MG63 (cell line): Measurements from ENCODE around the gene RUNX2. TPM values are rescaled to one million over a fixed set of nuclear protein-coding genes. Genes with fewer than 3 reads are reported as not detected.
"Not testable (repeated sequence)": the region's sequence is repeated elsewhere in the genome, so short reads cannot be mapped to it uniquely, and the experiment has no call there.

ENCODE experiments used
- DNase-seq: peaks from one replicate; pipeline ENCODE4 v3.0.0-alpha.2; 2020
- H3K27me3 ChIP-seq: fragments of 250-450 bp; sonication (Bioruptor Pico); 2 replicates; pipeline ENCODE4 v1.5.1; 2020; ENCODE audit warnings: mild to moderate bottlenecking, moderate library complexity
- H3K36me3 ChIP-seq: fragments of 250-450 bp; sonication (Bioruptor Pico); 2 replicates; pipeline ENCODE4 v1.5.1; 2020; ENCODE audit warnings: mild to moderate bottlenecking, moderate library complexity
- H3K4me3 ChIP-seq: fragments of 250-450 bp; sonication (Bioruptor Pico); 2 replicates; pipeline ENCODE4 v1.5.1; 2020; ENCODE audit warnings: mild to moderate bottlenecking, moderate library complexity
- H3K9me3 ChIP-seq: fragments of 250-450 bp; sonication (Bioruptor Pico); 2 replicates; pipeline ENCODE4 v1.5.1; 2020; ENCODE audit warnings: mild to moderate bottlenecking, moderate library complexity
- total RNA-seq: library from RNA; depleted of rRNA; stranded (reverse); fragments of >200 nt; shearing (Covaris generic); gene quantifications from 2 replicates; pipeline ENCODE4 v1.2.3, GENCODE V29; 2014; ENCODE audit warnings: low replicate concordance; rRNA removed

RUNX2 gene
- total RNA-seq, result 0.13 and 0.39 TPM in 2 replicates

DNA sequence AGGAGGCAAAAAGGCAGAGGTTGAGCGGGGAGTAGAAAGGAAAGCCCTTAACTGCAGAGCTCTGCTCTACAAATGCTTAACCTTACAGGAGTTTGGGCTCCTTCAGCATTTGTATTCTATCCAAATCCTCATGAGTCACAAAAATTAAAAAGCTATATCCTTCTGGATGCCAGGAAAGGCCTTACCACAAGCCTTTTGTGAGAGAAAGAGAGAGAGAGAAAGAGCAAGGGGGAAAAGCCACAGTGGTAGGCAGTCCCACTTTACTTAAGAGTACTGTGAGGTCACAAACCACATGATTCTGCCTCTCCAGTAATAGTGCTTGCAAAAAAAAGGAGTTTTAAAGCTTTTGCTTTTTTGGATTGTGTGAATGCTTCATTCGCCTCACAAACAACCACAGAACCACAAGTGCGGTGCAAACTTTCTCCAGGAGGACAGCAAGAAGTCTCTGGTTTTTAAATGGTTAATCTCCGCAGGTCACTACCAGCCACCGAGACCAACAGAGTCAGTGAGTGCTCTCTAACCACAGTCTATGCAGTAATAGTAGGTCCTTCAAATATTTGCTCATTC, at the start of gene RUNX2:
Gene RUNX2, plus strand, starts transcription at position 375 of the 567 bp plus-strand sequence. CDS start 397 bp downstream, outside the sequence.
- H3K27me3 ChIP-seq, result no peaks in the 10 kb centered on the region
- H3K36me3 ChIP-seq, result no peaks in the 10 kb centered on the region
- no peak within 1 kb of the TSS for H3K4me3 ChIP-seq
- H3K9me3 ChIP-seq, result no peaks in the 10 kb centered on the region
- DNase-seq, result peak; percentile 21

DNA sequence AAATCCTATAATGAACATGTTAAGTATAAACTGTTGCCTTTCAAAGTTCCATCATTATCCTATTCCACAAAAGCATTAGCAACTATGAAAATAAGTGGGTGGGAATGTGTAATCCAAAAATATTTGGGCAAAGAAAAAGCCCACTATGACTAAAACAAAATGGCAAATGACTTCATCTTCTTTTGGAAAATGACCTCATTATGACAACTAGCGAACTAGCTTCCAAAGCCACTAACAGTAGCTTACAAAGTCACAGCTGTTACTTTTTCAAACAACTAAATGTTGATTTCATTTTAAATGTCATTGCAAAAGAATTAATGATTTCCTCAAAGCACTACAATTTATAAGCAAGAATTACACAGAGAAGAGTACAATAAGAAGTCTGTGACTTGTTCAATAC, 49.8 kb upstream of the RUNX2 start:
- Histone ChIP-seq H3K4me3 (no peak overlapping the region), H3K36me3 (no peaks in the 10 kb centered on the region), H3K27me3 (no peaks in the 10 kb centered on the region; the same call in 1 of the 2 replicates), H3K9me3 (no peaks in the 10 kb centered on the region)
- DNase-seq, result no peak

DNA sequence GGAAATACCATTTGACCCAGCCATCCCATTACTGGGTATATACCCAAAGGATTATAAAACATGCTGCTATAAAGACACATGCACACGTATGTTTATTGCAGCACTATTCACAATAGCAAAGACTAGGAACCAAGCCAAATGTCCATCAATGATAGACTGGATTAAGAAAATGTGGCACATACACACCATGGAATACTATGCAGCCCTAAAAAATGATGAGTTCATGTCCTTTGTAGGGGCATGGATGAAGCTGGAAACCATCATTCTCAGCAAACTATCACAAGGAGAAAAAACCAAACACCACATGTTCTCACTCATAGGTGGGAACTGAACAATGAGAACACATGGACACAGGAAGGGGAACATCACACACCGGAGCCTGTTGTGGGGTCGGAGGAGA, 41.4 kb upstream of the RUNX2 start:
- not testable (repeated sequence) for DNase-seq, H3K9me3 ChIP-seq, H3K36me3 ChIP-seq, H3K27me3 ChIP-seq, H3K4me3 ChIP-seq

DNA sequence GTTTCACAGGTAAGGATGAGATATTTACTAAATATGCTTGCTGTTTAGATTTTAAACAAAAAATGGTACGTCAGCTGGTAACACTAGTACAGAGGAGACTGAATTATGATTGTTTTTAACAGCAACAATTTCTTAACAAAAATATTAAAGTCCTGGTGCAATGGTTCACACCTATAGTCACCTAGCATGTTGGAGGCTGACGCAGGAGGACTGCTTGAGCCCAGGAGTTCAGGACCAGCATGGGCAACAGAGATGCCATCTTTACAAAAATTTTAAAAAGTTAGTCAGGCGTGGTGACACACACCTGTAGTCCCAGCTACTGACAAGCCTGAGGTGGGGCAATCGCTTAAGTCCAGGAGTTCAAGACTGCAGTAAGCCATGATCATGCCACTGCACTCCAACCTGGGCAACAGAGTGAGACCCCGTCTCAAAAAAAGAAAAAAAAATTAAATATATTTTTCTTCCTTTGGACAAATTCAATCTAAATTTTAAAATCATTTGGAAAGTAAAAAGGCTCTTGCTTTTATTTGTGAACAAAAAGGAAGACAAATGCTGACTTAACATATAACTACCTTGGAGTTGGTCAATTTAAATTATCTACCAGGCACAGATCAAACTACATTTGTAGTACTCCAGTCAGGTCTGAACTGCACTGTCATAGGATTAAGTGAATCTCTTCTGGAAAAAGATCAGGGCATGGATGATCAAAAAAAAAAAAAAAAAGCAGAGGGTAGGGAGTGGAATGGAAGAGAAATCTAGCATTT, 38.2 kb upstream of the RUNX2 start:
- no peak for DNase-seq
- H3K27me3 ChIP-seq, result peaks cover 7% of the 10 kb centered on the region; the same call in 1 of the 2 replicates
- H3K4me3 ChIP-seq, result no peak overlapping the region
- H3K9me3 ChIP-seq, result peaks cover 2% of the 10 kb centered on the region; the same call in 1 of the 2 replicates
- no peaks in the 10 kb centered on the region for H3K36me3 ChIP-seq

DNA sequence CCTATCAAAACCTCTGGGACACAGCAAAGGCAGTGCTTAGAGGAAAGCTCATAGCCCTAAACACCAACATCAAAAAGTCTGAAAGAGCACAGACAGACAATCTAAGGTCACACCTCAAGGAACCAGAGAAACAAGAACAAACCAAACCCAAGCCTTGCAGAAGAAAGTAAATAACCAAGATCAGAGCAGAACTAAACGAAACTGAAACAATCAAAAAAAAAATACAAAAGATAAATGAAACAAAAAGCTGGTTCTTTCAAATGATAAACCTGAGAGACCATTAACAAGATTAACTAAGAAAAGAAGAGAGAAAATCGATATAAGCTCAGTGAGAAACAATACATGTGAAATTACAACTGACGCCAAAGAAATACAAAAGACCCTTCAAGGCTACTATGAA, 34.8 kb upstream of the RUNX2 start:
- H3K9me3 ChIP-seq, result no peaks in the 10 kb centered on the region
- peaks cover 7% of the 10 kb centered on the region; the same call in 1 of the 2 replicates for H3K27me3 ChIP-seq
- H3K36me3 ChIP-seq, result no peaks in the 10 kb centered on the region
- DNase-seq, result no peak
- H3K4me3 ChIP-seq, result no peak overlapping the region

DNA sequence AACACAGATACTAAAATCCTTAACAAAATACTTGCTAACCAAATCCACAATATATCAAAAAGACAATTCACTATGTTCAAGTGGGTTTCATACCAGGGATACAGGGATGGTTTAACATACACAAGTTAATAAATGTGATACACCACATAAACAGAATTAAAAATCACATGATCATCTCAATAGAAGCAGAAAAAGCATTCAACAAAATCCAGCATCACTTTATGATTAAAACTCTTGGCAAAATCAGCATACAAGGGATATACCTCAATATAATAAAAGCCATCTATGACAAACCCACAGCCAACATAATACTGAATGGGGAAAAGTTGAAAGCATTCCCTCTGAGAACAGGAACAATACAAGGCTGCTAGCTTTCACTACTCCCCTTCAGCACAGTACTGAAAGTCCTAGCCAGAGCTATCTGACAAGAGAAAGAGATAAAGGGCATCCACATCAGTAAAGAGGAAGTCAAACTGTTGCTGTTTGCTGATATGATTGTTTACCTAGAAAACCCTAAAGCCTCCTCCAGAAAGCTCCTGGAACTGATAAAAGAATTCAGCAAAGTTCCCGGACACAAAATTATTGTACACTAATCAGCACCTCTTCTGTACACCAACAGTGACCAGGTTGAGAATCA, 33.9 kb upstream of the RUNX2 start:
- H3K9me3 ChIP-seq, H3K4me3 ChIP-seq, H3K36me3 ChIP-seq, H3K27me3 ChIP-seq, DNase-seq: not testable (repeated sequence)

DNA sequence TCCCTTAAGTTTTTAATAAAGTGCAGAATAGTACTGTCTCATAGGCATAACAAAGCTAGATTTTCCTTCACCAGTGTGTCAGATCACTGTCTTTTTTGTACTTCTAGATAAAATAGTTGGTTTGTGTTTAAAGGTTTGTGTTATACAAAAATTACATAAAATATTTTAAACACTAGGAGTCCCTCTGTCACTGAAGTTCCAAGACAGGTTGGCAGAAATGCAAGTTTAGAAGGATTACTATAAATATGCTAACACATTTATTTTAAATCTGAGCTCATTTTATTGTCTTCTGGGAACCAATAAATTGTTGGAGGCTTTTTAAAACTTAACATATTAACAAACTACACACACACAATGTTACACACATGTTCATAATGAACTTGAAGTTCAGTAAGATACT, 30.8 kb upstream of the RUNX2 start:
- Histone ChIP-seq H3K4me3 (no peak overlapping the region), H3K36me3 (no peaks in the 10 kb centered on the region), H3K27me3 (no peaks in the 10 kb centered on the region), H3K9me3 (no peaks in the 10 kb centered on the region)
- DNase-seq, result no peak

DNA sequence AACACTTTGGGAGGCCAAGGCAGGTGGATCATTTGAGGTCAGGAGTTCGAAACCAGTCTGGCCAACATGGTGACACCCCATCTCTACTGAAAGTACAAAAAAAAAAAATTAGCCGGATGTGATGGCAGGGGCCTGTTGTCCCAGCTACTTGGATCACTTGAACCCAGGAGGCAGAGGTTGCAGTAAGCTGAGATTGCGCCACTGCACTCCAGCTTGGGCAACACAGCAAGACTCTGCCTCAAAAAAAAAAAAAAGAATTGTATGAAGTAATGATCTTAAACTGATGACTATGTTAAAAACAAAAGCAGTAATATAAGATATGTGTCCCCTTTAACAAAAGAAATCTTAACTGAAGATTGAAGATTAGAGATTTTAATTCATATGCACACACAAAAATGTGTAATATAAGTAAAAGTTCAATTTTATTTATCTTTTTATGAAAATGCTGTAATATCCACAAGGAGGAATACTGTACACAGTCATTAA, 29.0 kb upstream of the RUNX2 start:
- H3K4me3 ChIP-seq, result no peak overlapping the region
- no peaks in the 10 kb centered on the region for H3K36me3 ChIP-seq
- H3K9me3 ChIP-seq, result no peaks in the 10 kb centered on the region
- no peaks in the 10 kb centered on the region for H3K27me3 ChIP-seq
- no peak for DNase-seq

DNA sequence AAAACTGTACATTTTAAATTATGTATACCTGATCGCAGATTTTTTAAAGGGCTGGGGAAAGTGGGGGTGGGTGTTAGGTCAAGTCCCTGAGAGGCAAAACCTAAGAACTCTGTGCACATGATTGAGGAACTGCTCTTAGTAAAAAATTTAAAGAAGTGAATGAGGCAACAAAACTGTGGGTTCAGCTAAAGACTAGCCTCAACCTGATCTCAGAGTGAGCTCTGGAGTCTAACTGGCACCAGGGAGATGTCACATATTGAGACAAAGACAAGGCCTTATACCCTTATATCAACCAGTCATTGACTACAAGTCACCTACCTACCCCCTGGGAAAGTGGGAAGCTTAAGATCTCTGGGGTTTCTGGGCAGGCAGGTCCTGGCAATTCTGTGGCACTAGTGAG, 27.4 kb upstream of the RUNX2 start:
- no peaks in the 10 kb centered on the region for H3K9me3 ChIP-seq
- H3K27me3 ChIP-seq, result no peaks in the 10 kb centered on the region
- no peak for DNase-seq
- no peaks in the 10 kb centered on the region for H3K36me3 ChIP-seq
- no peak overlapping the region for H3K4me3 ChIP-seq

DNA sequence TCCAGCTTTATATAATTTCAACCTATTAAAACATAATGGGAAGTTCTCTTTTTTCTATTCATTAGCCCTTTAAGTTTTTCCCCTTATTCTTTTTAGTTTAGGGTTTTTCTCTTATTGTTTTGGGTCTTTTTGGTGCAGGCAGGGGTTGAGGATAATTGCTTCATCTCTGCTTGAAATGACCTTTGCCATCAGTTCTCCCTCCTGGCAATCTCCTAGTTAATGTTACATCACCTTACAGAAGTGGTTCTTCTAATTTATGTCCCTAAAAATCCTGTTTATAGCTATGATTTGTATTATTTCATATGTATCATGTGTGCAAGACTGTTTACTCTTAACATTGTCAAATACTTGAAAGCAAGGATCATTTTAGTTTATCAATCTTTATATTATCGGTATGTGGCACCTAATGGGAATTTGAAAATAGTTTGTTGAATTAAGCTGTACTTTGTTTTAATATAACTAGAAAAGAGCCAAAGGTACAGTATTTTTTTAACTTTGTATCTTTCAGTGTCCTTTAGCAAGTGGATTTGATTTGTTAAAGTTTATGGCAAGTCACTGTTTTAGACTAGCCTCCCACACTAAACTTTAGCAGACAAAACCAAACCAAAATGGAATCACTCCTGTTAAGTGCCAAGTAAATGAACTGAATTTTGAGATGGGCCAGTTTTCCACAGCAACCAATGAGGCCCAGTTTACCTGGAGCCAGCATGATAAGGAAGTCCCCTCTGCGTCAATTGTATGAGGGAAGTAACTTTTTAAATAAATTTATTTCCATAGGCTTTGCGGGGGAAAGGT, 26.6 kb upstream of the RUNX2 start:
- Histone ChIP-seq H3K9me3 (no peaks in the 10 kb centered on the region), H3K27me3 (no peaks in the 10 kb centered on the region), H3K4me3 (no peak overlapping the region), H3K36me3 (no peaks in the 10 kb centered on the region)
- no peak for DNase-seq

DNA sequence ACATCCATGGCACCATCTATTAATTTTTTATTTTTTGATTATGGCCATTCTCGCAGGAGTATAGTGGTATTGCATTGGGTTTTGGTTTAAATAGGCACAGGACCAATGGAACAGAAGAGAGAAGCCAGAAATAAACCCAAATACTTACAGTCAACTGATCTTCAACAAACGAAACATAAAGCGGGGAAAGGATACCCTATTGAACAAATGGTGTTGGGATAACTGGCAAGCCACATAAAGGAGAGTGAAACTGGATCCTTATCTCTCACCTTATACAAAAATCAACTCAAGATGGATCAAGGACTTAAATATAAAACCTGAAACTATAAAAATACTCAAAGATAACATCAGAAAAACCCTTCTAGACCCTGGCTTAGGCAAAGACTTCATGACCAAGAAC, 25.3 kb upstream of the RUNX2 start:
- H3K9me3 ChIP-seq, result no peaks in the 10 kb centered on the region
- DNase-seq, result no peak
- H3K27me3 ChIP-seq, result no peaks in the 10 kb centered on the region
- no peaks in the 10 kb centered on the region for H3K36me3 ChIP-seq
- H3K4me3 ChIP-seq, result no peak overlapping the region

DNA sequence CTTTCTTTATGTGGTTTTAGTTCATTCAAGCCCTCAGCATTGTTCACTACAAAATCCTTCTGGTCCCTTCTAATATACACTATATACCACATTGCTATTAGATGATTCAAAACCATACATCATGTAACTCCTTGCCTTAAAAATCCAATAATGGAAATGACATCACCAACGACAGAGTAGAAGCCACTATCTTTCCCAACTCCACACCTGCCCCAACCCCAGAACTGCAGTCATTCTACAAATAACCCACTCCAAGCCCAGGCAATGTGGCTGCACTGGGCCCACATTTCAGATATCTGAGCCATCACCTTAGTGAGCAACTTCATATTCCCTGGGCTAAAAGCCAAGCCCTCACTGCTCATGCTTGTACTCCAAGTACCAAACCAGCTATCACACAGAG, 22.6 kb upstream of the RUNX2 start:
- no peak overlapping the region for H3K4me3 ChIP-seq
- H3K9me3 ChIP-seq, result no peaks in the 10 kb centered on the region
- H3K36me3 ChIP-seq, result no peaks in the 10 kb centered on the region
- no peak for DNase-seq
- no peaks in the 10 kb centered on the region for H3K27me3 ChIP-seq

DNA sequence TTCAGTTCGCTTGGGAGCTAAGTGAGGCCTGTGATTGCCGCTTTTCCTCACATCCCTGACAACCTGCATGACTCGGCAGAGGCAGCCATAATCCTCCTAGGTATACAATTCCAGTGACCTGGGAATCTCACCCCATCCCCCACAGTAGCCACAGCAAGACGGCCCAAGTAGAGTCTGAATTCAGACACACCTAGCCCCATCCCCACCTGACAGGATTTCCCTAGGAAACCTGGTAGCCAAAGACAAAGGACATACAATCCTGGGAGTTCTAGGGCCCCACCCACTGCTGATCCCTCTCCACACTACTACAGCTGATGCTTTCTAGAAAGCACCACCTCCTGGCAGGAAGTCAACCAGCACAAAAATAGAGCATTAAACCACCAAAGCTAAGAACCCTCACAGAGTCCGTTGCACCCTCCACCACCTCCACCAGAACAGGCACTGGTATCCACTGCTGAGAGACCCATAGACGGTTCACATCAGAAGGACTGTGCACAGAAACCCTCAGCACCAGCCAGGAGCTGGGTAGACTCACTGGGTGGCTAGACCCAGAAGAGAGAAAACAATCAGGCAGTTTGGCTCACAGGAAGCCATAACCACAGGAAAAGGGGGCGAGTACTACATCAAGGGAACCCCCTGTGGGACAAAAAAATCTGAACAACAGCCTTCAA, 17.9 kb upstream of the RUNX2 start:
- Histone ChIP-seq H3K4me3 (no peak overlapping the region), H3K9me3 (no peaks in the 10 kb centered on the region), H3K27me3 (no peaks in the 10 kb centered on the region), H3K36me3 (no peaks in the 10 kb centered on the region)
- no peak for DNase-seq

DNA sequence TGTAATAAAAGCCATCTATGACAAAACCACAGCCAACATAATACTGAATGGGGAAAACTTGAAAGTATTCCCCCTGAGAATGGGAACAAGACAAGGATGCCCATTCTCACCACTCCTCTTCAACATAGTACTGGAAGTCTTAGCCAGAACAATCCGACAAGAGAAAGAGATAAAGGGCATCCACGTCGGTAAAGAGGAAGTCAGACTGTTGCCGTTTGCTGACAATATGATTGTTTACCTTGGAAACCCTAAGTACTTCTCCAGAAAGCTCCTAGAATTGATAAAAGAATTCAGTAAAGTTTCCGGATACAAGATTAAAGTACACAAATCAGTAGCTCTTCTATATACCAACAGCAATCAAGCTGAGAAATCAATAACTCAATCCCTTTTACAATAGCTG, 14.0 kb upstream of the RUNX2 start:
- Histone ChIP-seq H3K36me3 (no peaks in the 10 kb centered on the region), H3K27me3 (no peaks in the 10 kb centered on the region), H3K4me3 (no peak overlapping the region), H3K9me3 (no peaks in the 10 kb centered on the region)
- no peak for DNase-seq

DNA sequence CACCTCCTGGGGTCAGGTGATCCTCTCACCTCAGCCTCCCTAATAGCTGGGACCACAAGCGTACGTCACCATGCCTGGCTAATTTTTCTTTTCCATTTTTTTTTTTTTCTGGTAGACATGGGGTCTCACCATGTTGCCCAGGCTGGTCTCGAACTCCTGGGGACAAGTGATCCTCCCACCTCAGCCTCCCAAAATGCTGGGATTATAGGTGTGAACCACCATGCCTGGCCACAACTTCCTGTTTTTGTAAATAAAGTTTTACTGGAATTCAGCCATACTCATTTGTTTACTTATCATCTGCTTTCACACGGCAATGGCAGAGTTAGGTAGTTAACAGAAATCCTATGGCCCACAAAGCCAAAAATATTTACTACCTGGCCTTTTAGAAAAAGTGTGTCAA, 7.8 kb upstream of the RUNX2 start:
- Histone ChIP-seq H3K27me3 (no peaks in the 10 kb centered on the region), H3K36me3 (no peaks in the 10 kb centered on the region), H3K4me3 (no peak overlapping the region), H3K9me3 (no peaks in the 10 kb centered on the region)
- no peak for DNase-seq

DNA sequence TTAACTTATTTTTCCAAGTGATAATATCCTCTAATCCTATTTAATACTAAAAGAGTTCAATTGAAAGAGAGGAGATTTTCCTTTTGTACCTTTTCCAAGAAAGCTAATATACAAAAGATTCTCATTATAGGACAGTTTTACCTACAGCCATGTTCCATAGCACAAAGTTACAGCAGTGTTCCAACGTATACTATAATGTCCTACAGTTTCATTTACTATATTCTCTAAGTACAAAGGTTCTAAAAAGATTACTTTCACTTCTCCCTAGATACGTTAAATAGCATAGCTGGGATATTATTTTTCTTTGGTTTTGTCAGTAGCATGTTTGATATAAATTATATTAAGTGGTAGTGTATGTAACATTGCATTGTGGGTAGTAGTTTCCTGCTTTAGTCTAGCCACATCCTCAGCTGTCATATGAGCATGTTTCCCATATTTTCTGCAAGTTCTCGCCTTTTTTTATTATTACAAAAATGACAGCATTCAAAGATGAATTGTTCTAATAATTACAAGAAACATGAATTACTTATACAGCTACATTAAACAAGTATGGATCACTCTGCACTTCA, 4.4 kb upstream of the RUNX2 start:
- no peaks in the 10 kb centered on the region for H3K27me3 ChIP-seq
- H3K4me3 ChIP-seq, result no peak overlapping the region
- H3K36me3 ChIP-seq, result no peaks in the 10 kb centered on the region
- no peak for DNase-seq
- no peaks in the 10 kb centered on the region for H3K9me3 ChIP-seq
